Natural killer cell (primary cell): ENCODE measurements around the gene LRCH1. TPM values are rescaled to one million over a fixed set of nuclear protein-coding genes. Genes with fewer than 3 reads are reported as not detected.

Experiments
- ATAC-seq, 3 donors: fragments of 150-1000 bp in 2 of 3; fragments of 200-7000 bp in 1 of 3; cut with Tn5 transposase; 1 replicate in 1 of 3; 2 replicates in 2 of 3; pipeline ENCODE4 v1.10.0; 2021; ENCODE audit warnings: mild to moderate bottlenecking in 2 of 3, moderate library complexity in 2 of 3
- DNase-seq, 2 donors: peaks; one replicate each; pipeline versions ENCODE4 v3.0.0 to v3.0.0-alpha.2; 2013 to 2021; ENCODE audit warnings: mixed read lengths in 1 of 2
- H3K27ac ChIP-seq: one replicate; pipeline ENCODE4 v1.5.1; 2013; ENCODE audit warnings: mild to moderate bottlenecking, low read length
- H3K27me3 ChIP-seq: one replicate; pipeline ENCODE4 v1.6.1; 2013; ENCODE audit warnings: low read length; ENCODE audit not compliant: control insufficient read depth, insufficient read depth
- H3K36me3 ChIP-seq: one replicate; pipeline ENCODE4 v1.6.1; 2013; ENCODE audit warnings: low read length; ENCODE audit not compliant: control insufficient read depth, insufficient read depth
- H3K4me1 ChIP-seq: one replicate; pipeline ENCODE4 v1.6.1; 2013; ENCODE audit warnings: low read length; ENCODE audit not compliant: control insufficient read depth, insufficient read depth
- H3K4me3 ChIP-seq: one replicate; pipeline ENCODE4 v1.5.1; 2013; ENCODE audit warnings: low read length
- H3K9me3 ChIP-seq: one replicate; pipeline ENCODE4 v1.6.1; 2013; ENCODE audit warnings: low read length; ENCODE audit not compliant: control insufficient read depth, insufficient read depth
- H3K27ac Mint-ChIP-seq, 2 donors: one replicate each; pipeline ENCODE4 v1.8.0; 2022; ENCODE audit warnings: mild to moderate bottlenecking in 2 of 2, mixed read lengths in 2 of 2, moderate library complexity in 1 of 2
- H3K27me3 Mint-ChIP-seq, 2 donors: one replicate each; pipeline ENCODE4 v1.8.0; 2022; ENCODE audit warnings: low read depth in 2 of 2, mixed read lengths in 2 of 2
- H3K36me3 Mint-ChIP-seq: one replicate; pipeline ENCODE4 v1.8.0; 2022; ENCODE audit warnings: mixed read lengths
- H3K4me1 Mint-ChIP-seq, 2 donors: one replicate each; pipeline ENCODE4 v1.8.0; 2022; ENCODE audit warnings: mixed read lengths in 2 of 2
- H3K4me3 Mint-ChIP-seq: one replicate; pipeline ENCODE4 v1.8.0; 2022; ENCODE audit warnings: mild to moderate bottlenecking, moderate library complexity, mixed read lengths
- H3K9me3 Mint-ChIP-seq, 2 donors: one replicate each; pipeline ENCODE4 v1.8.0; 2022; ENCODE audit warnings: mixed read lengths in 2 of 2
- WGBS: methylation state at CpG from one replicate; pipeline ENCODE4 v1.1.7; 2013; ENCODE audit warnings: missing lambda C conversion rate; ENCODE audit not compliant: insufficient coverage; 5-methylcytosine and 5-hydroxymethylcytosine counted together
- intact Hi-C: fragments of 100-400 bp; cut with micrococcal nuclease; formaldehyde crosslinking; loops from one replicate; pipeline ENCODE4 v1.14.2; 2022
- total RNA-seq, 4 donors: library from RNA; stranded (reverse); fragments of 120-200 nt in 1 of 4; gene quantifications; one replicate each; pipeline versions ENCODE4 v1.2.3 to v1.2.4, GENCODE V29; 2013 to 2022
- TF ChIP-seq, protein P1 (sequence below): fragments of 200-600 bp; IDR thresholded peaks from one replicate; pipeline ENCODE4 v1.8.0; 2022; ENCODE audit warnings: antibody characterized with exemption

The LRCH1 gene
- total RNA-seq, 3 donors from 2014 or later (not counting 1 experiment from before 2014, with no cell fraction given), result 23.7 to 32.2 (median 29.6) TPM

DNA sequence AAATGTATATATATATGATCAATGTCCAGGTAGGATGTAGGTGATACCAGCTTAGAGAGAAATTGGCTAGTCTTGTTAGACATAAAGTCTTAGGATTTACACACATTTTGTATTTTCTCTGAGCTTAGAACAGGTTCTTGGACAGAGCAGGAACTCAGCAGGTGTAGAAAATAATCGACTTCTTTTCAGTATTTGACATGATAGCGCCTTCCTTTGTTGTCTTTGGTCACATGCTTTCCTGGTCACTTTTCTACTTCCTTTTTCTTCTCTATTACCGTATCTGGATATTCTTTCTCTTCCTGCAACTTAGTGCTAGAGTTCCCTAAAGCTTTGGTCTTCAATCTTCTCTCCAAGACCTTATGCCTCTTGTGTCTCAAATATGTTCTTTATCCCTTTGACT lies 107.4 kb downstream of the LRCH1 start:
- H3K4me1 ChIP-seq, result peaks cover under 1% of the 10 kb centered on the region
- no peaks in the 10 kb centered on the region for H3K27me3 ChIP-seq
- Mint-ChIP-seq H3K27ac (no peak overlapping the region), H3K36me3 (no peaks in the 10 kb centered on the region), H3K4me3 (no peak overlapping the region), H3K27me3 (no peaks in the 10 kb centered on the region), H3K9me3 (no peaks in the 10 kb centered on the region), H3K4me1 (peaks cover 47 to 52% of the 10 kb centered on the region in 2 donors)
- TF ChIP-seq, protein P1, sequence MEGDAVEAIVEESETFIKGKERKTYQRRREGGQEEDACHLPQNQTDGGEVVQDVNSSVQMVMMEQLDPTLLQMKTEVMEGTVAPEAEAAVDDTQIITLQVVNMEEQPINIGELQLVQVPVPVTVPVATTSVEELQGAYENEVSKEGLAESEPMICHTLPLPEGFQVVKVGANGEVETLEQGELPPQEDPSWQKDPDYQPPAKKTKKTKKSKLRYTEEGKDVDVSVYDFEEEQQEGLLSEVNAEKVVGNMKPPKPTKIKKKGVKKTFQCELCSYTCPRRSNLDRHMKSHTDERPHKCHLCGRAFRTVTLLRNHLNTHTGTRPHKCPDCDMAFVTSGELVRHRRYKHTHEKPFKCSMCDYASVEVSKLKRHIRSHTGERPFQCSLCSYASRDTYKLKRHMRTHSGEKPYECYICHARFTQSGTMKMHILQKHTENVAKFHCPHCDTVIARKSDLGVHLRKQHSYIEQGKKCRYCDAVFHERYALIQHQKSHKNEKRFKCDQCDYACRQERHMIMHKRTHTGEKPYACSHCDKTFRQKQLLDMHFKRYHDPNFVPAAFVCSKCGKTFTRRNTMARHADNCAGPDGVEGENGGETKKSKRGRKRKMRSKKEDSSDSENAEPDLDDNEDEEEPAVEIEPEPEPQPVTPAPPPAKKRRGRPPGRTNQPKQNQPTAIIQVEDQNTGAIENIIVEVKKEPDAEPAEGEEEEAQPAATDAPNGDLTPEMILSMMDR, result no peak
- DNase-seq, result no peak
- ATAC-seq, result no peak
- H3K27ac ChIP-seq, result no peak overlapping the region
- 55% methylated on average over 3 of the region's 3 CpGs for WGBS
- intact Hi-C loops, result no loop called here
- H3K9me3 ChIP-seq, result no peaks in the 10 kb centered on the region
- no peak overlapping the region for H3K4me3 ChIP-seq
- H3K36me3 ChIP-seq, result no peaks in the 10 kb centered on the region

DNA sequence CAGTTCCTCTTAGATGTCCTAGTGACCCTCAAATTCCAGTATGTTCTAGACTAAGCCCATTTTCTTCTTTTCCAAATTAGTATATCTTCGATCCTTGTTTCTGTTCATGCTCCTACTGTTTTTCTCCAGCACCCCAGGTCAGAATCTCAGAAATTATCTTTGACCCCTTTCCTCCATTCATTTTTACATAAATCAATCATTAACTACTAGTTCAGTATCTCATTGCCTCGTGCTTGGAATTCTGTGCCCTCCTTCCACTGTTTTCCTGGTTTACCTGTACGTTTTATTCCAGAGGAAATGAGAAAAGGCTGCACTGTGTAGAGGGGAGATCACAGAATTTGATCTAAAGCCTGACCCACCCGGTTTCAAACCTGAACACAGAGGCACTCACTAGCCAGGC lies 107.9 kb downstream of the LRCH1 start:
- H3K36me3 Mint-ChIP-seq, result no peaks in the 10 kb centered on the region
- H3K4me3 Mint-ChIP-seq, result no peak overlapping the region
- TF ChIP-seq, protein P1, result no peak
- H3K9me3 Mint-ChIP-seq, result no peaks in the 10 kb centered on the region
- H3K27me3 Mint-ChIP-seq, result no peaks in the 10 kb centered on the region
- no peak overlapping the region for H3K4me3 ChIP-seq
- DNase-seq (no peak), ATAC-seq (no peak)
- H3K27ac ChIP-seq, result no peak overlapping the region
- H3K27ac Mint-ChIP-seq, result no peak overlapping the region
- WGBS, result 92% methylated on average over 3 of the region's 4 CpGs
- no peaks in the 10 kb centered on the region for H3K36me3 ChIP-seq
- no peaks in the 10 kb centered on the region for H3K27me3 ChIP-seq
- no peaks in the 10 kb centered on the region for H3K9me3 ChIP-seq
- intact Hi-C loops, result no loop called here
- H3K4me1 ChIP-seq, result peaks cover 5% of the 10 kb centered on the region
- H3K4me1 Mint-ChIP-seq, result peaks cover 47 to 52% of the 10 kb centered on the region in 2 donors

DNA sequence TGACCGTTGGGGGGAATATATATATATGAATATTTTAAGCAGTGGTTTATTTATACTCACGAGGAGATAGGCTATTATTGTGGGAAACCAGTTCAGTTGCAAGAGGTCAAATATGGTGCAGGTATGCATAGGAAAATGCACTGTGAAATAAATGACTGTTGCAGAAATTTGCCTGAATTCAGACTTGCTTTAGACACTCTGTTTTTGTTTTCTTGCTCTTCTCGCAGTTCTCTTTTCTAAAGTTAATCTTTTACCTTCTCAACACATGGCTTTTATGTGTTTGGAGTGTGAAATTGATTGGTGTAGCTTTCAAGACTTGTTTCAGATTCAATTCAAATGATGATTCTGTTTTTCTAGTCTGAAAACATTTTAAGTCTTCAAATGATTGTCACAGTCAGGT lies 109.7 kb downstream of the LRCH1 start:
- intact Hi-C loops, result loop anchor here (2.0 kb wide), 1 partner anchor 16 kb away; no protein-coding TSS in a partner anchor
- TF ChIP-seq, protein P1, result no peak
- DNase-seq, result no peak
- Mint-ChIP-seq H3K4me3 (no peak overlapping the region), H3K4me1 (peaks cover 49 to 51% of the 10 kb centered on the region in 2 donors), H3K27ac (peak overlapping the region; percentile 82 to 95), H3K36me3 (no peaks in the 10 kb centered on the region), H3K27me3 (no peaks in the 10 kb centered on the region), H3K9me3 (no peaks in the 10 kb centered on the region)
- H3K9me3 ChIP-seq, result no peaks in the 10 kb centered on the region
- ATAC-seq, result no peak
- WGBS, result 68% methylated on average over 2 of the region's 3 CpGs
- H3K4me3 ChIP-seq, result no peak overlapping the region
- peaks cover 15% of the 10 kb centered on the region for H3K4me1 ChIP-seq
- no peaks in the 10 kb centered on the region for H3K36me3 ChIP-seq
- H3K27ac ChIP-seq, result no peak overlapping the region
- no peaks in the 10 kb centered on the region for H3K27me3 ChIP-seq
